ENCODE measurements around the gene LCT. TPM values are rescaled to one million over a fixed set of nuclear protein-coding genes. Genes with fewer than 3 reads are reported as not detected.

The LCT gene
- total and polyA plus RNA-seq, 9 of the 15 experiments (the other 6 are each of a cell fraction or from before 2014, with no cell fraction given), result 0.01 to 0.04 (median 0.03) TPM; not detected in 4

- TF ChIP-seq, protein P1, sequence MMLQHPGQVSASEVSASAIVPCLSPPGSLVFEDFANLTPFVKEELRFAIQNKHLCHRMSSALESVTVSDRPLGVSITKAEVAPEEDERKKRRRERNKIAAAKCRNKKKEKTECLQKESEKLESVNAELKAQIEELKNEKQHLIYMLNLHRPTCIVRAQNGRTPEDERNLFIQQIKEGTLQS (IDR thresholded peaks at IDR 0.05), result no peak
- TF ChIP-seq, protein P1 (CRISPR knock-in tag; conservative IDR thresholded peaks at IDR 0.05), result 0 out of 2 replicates have a peak, but pooled peaks have one; percentile 22
- no peak for TF ChIP-seq IRF9 (tag; IDR thresholded peaks at IDR 0.05)
- TF ChIP-seq POLR2G (IDR thresholded peaks at IDR 0.05; ENCODE audit: low read depth, low read length), result no peak
- no peak for TF ChIP-seq ZNF174 (CRISPR knock-in tag; IDR thresholded peaks at IDR 0.05)
- TF ChIP-seq, protein P2, sequence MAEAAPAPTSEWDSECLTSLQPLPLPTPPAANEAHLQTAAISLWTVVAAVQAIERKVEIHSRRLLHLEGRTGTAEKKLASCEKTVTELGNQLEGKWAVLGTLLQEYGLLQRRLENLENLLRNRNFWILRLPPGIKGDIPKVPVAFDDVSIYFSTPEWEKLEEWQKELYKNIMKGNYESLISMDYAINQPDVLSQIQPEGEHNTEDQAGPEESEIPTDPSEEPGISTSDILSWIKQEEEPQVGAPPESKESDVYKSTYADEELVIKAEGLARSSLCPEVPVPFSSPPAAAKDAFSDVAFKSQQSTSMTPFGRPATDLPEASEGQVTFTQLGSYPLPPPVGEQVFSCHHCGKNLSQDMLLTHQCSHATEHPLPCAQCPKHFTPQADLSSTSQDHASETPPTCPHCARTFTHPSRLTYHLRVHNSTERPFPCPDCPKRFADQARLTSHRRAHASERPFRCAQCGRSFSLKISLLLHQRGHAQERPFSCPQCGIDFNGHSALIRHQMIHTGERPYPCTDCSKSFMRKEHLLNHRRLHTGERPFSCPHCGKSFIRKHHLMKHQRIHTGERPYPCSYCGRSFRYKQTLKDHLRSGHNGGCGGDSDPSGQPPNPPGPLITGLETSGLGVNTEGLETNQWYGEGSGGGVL (CRISPR knock-in tag; IDR thresholded peaks at IDR 0.05), result no peak
- no peak for TF ChIP-seq U2AF1 (optimal IDR thresholded peaks at IDR 0.05; ENCODE audit: low read depth, low read length)
- TF ChIP-seq NFE2L1 (tag; IDR thresholded peaks at IDR 0.05; ENCODE audit: borderline replicate concordance, low read depth), result no peak
- no peak for TF ChIP-seq TAF15 (IDR thresholded peaks at IDR 0.05; ENCODE audit: low read depth, low read length)
- peak in 1 of 2 experiments; percentile 45; a peak in 3 of 4 replicates for TF ChIP-seq MNT (conservative IDR thresholded peaks at IDR 0.05)
- TF ChIP-seq FOXK1 (CRISPR knock-in tag; IDR thresholded peaks at IDR 0.05; ENCODE audit: borderline replicate concordance), result no peak
- TF ChIP-seq HNRNPUL1 (IDR thresholded peaks at IDR 0.05; ENCODE audit: low read length), result no peak
- 0 out of 2 replicates have a peak, but pooled peaks have one; percentile 6 for TF ChIP-seq CREM (IDR thresholded peaks at IDR 0.05; ENCODE audit: low read depth)
- peak in 1 of 2 experiments; percentile 60; a peak in 3 of 4 replicates for TF ChIP-seq FOXK2 (conservative IDR thresholded peaks at IDR 0.05 in 1 of 2, IDR thresholded peaks at IDR 0.05 in 1 of 2; ENCODE audit: low read depth in 2 of 2)
- TF ChIP-seq TBL1XR1 (IDR thresholded peaks at IDR 0.05; ENCODE audit: low read length in 2 of 2), result no peak
- no peak for TF ChIP-seq FUS (optimal IDR thresholded peaks at IDR 0.05; ENCODE audit: low read depth, low read length)
- TF ChIP-seq, protein P3, sequence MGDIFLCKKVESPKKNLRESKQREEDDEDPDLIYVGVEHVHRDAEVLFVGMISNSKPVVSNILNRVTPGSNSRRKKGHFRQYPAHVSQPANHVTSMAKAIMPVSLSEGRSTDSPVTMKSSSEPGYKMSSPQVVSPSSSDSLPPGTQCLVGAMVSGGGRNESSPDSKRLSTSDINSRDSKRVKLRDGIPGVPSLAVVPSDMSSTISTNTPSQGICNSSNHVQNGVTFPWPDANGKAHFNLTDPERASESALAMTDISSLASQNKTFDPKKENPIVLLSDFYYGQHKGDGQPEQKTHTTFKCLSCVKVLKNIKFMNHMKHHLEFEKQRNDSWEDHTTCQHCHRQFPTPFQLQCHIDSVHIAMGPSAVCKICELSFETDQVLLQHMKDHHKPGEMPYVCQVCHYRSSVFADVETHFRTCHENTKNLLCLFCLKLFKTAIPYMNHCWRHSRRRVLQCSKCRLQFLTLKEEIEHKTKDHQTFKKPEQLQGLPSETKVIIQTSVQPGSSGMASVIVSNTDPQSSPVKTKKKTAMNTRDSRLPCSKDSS (IDR thresholded peaks at IDR 0.05; ENCODE audit: low read depth, partially characterized antibody), result no peak
- TF ChIP-seq ZNF263 (CRISPR knock-in tag; IDR thresholded peaks at IDR 0.05; ENCODE audit: borderline replicate concordance), result no peak
- TF ChIP-seq RBM34 (IDR thresholded peaks at IDR 0.05; ENCODE audit: borderline replicate concordance, insufficient read depth, low read length), result no peak
- no peak for TF ChIP-seq IFI16 (CRISPR knock-in tag; IDR thresholded peaks at IDR 0.05)
- TF ChIP-seq NR4A1 (CRISPR knock-in tag; IDR thresholded peaks at IDR 0.05), result no peak
- TF ChIP-seq NR4A1 (tag; IDR thresholded peaks at IDR 0.05), result no peak
Observed at GRCh38 chr2:135742325-135742757, 94.6 kb downstream of the LCT start (continued).

Measured in K562 (cell line).